GM19463 (cell line): Measurements from ENCODE around the gene DRAXIN.
A peak's percentile ranks its signal among the peaks of the same experiment; 100 is the strongest.

Source experiments
- ATAC-seq: cut with Tn5 transposase; IDR thresholded peaks from one replicate; pipeline ENCODE4 v1.9.1; 2021; ENCODE audit warnings: mild to moderate bottlenecking, moderate library complexity; ENCODE audit not compliant: unreplicated experiment

Gene DRAXIN

DNA sequence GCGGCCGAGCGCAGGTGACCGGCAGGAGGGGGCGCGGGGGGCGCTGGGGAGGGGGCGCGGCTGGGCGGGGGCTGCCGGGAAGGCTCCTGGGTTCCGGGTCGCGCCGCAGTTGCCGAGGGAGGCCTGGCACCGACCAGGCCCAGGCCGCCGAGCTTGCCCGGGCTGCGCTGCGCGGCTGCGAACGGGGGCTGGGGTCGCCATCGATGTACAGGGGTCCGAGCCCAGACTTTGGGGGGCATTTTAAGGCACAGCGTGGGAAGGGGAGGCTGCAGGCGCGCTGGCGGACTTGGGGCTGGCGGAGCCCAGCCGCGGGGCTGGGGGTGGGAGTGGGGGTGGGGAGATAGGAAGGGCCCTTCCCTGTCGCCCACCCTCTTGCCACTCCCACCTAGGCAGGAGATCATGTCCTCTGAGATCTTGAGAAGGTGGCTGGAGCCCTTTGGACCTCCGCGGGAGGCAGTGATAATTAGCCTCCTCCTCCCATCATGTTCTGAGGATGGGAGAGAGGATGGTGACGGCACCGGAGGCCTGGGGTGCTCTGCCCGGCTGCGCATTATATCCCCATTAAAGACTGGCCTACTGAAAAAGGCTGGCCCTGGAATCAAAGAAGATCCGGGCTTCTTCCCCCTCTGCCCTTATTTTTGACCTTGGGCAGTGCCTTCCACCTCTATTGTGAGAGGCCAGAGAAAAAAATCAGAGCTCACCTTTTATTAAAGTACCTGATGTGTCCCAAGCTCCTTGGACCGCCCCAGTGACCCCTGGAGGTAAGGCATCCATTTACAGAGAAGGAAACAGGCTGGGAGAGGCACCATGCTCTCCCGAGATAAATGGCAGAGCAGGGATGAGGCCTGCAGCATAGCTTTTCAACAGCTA lies 36.3 kb upstream of the DRAXIN start:
- peak; percentile 23 for ATAC-seq

DNA sequence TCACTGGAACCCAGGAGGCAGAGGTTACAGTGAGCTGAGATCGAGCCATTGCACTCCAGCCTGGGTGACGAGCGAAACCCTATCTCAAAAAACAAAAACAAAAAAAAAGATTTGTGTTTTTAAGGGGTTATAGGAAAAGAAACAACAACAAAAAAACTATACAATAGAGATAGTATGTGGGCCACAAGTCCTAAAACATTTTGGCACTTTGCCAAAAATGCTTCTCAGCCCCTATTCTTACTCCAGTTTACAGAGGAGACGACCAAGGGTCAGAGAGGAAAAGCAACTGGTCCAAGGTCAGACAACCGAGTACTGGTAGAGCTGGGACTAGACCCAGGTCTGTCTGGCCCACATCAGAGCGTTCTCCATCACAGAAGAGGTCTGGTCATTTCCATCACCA lies 33.9 kb upstream of the DRAXIN start:
- ATAC-seq = no peak

DNA sequence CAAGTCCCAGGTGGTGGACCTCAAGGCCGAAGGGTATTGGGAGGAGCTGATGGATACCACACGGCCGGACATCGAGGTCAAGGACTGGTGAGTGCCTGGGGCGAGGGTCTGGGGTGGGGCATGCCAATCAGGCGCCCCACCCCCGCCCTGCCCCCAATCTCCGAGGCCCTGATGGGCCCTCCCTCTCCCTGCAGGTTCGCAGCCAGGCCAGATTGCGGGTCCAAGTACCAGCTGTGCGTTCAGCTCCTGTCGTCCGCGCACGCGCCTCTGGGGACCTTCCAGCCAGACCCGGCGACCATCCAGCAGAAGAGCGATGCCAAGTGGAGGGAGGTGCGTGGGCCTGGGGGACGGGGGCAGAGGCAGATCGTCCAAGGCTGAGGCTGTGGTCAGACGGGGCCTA lies 33.0 kb upstream of the DRAXIN start:
- ATAC-seq = no peak

DNA sequence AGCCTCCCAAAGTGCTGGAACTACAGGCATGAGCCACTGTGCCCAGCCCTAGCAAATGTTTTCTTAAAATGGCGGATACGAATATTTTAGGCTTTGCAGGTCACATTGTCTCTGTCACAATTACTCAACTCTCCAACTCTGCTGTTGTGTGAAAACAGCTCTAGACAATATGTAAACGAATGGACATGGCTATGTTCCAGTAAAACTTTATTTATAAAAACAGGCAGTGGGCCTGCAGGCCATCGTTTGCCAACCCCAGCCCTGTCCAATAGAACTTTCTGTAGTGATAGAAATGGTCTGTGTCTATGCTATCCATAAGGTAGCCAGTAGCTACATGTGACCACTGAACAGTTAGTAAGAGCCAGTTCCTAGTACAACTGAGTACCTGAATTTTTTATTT lies 31.8 kb upstream of the DRAXIN start:
- no peak for ATAC-seq

DNA sequence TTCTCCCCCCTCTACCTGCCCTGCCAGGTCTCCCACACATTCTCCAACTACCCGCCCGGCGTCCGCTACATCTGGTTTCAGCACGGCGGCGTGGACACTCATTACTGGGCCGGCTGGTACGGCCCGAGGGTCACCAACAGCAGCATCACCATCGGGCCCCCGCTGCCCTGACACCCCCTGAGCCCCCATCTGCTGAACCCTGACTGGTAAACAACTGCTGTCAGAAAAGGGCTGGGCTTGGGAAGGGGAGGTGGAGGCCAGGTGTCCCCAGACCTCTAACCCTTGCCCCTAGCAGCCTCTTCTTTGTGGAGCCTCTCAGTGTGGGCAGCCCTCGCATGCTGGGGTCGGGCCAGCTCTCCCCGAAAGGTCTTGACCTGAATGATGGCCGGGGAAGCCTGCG lies 30.4 kb upstream of the DRAXIN start:
- ATAC-seq = no peak

DNA sequence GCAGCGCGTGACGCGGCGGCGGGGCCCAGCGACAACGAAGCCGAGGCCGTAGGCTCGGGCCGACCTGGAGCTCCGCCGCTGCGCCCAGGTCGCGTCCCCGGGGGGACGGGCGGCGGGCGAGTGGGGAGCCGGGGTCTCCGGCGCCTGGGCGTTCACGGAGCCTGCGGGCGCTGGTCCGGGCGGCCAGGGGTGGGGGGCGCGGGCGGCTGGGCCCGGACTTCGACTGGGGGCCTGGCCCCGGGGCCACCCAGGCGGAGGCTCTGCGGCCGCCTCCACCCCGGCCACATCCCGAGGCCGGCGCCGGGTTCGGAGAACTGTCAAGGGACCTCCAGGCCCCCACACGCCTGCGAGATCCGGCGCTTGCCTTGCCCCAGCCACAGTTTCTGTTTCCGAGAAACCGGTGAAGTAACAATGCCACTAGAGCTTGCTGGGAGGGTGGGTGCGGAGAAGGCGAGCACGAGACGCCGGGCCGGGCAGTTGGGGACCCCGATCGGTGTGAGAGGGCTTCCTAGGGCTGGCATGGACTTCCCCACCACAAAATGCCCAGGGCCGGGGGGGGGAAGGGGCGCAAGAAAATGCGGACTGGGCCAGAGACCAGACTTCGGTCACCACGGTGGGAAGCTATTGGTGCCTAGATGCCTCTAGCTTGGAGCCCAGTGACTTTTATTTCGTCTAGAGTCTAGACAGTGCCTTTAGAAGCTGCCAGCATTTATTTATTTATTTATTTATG lies 27.0 kb upstream of the DRAXIN start:
- peak; percentile 49 for ATAC-seq

DNA sequence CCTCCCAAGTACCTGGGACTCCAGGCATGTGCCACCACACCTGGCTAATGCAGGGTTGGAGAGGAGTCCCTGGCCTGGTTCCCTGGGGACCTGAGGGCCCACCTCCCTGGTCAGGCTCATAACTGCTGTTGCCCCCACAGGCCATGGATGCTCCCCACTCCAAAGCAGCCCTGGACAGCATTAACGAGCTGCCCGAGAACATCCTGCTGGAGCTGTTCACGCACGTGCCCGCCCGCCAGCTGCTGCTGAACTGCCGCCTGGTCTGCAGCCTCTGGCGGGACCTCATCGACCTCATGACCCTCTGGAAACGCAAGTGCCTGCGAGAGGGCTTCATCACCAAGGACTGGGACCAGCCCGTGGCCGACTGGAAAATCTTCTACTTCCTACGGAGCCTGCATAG lies 23.0 kb upstream of the DRAXIN start:
- ATAC-seq = no peak

DNA sequence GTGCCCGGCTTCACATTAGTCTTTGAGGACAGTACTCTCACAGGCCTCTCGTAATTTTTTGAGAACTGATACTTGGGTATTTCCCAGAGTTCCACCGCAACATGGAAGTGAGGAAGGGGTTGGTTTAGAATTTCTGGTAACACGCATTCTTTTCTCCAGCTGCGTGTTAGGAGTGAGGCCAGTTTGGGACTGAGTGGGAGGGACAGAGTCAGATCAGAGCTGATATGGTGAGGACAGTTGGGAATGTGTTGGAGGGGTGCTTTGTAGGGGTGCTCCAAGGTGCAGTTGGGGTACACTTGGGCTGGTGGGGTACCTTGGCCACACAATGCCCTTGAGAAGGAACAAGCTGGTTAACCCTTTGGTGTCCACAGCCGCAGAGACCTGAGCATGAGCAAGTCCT lies 20.8 kb upstream of the DRAXIN start:
- no peak for ATAC-seq

DNA sequence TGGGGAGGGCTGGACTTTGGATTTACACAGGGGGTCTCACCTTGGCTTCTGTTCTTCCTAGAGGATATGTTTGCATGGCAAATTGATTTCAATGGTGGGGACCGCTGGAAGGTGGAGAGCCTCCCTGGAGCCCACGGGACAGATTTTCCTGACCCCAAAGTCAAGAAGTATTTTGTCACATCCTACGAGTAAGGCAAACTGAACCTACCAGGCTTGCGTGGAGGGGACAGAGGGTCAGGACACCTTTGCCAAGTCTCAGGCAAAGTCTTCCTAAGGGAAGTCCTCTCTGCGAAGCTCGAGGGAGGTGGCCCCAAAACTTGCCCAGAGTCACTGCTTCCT lies 20.3 kb upstream of the DRAXIN start:
- no peak for ATAC-seq

DNA sequence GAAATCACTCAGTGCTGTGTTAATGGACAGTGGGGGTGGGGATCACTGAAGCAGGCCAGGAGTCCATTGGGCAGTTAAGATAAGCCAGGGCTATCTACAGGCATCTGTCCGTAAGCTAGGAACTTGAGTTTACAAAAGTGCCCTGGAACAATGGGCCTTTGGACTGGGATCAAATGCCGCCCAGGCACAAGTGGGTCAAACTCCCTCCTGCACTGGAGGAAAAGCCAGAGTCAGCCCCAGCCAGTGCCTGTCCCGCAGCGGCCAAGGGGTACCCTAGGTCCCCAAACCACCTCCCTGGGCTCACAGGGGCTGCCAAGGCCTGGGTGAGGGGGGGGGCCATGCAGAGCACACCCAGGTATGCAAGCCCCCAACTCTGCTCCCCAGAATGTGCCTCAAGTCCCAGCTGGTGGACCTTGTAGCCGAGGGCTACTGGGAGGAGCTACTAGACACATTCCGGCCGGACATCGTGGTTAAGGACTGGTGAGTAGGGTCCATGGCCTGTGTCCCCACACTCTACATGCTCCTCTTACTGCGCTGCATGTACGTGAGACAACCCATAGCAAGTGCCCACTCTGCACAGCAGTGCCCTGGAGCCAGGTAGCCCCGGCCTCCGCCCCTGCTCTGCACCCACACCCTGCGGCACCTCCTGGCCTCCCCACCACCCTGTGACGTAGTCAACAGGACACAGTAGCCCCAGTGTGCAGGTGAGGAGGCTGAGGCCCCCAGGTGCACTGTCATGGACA lies 19.8 kb upstream of the DRAXIN start:
- no peak for ATAC-seq

DNA sequence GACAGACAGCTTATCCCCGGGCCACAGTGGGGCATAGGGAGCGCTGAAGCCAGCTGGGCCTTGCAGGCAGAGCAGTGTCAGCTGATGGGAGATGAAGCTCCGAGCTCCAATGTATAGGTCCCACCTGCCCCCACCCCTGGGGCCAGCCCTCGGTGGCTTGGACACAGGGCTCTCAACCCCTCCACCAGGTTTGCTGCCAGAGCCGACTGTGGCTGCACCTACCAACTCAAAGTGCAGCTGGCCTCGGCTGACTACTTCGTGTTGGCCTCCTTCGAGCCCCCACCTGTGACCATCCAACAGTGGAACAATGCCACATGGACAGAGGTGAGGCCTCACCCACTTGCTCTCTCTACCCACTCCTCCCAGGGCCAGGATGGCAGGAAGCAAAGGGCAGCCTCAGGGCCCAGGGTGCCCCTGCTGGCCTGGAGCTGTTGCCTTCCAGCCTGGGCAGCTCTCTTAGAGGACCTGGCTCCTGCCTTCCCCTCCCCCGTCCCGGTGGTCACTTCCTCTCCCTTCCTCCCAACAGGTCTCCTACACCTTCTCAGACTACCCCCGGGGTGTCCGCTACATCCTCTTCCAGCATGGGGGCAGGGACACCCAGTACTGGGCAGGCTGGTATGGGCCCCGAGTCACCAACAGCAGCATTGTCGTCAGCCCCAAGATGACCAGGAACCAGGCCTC lies 18.3 kb upstream of the DRAXIN start:
- ATAC-seq = no peak

DNA sequence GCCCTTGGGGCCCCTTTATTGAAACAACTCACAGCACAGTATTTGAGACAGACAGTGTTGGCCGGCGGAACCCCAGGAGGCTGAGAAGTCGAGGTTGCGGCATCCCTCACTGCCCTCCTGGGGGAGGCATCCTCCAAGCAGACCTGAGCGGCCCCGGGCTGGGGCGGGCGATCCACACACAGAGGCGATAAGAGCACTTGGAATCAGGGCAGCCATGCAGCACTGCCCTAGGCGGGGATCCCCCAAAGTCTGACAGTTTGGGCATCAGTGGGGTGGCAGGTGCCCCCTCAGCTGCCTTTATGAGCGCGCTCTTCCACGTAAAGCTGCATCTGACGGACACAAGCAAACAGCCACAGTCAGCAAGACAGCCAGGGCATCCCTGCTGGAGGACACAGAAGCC lies 17.0 kb upstream of the DRAXIN start:
- ATAC-seq = no peak

DNA sequence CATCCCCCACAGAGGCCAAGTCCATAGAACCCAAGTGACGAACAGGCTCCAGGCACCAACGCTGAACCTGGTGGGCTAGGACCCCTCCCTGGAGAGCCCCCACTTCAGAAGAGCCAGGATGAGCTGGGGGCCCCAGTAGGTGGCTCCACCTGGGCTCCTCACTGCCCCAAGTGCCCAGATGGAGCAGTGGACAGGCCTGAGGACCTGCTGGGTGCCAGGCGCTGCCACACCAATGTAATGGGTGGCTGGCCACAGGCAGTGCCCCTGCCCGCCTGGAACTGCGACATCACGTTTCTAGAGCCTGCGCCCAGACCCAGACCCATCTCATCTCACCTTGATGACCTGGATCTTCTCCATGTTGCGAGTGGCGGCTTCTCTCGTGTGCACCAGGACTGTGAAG lies 16.2 kb upstream of the DRAXIN start:
- no peak for ATAC-seq

DNA sequence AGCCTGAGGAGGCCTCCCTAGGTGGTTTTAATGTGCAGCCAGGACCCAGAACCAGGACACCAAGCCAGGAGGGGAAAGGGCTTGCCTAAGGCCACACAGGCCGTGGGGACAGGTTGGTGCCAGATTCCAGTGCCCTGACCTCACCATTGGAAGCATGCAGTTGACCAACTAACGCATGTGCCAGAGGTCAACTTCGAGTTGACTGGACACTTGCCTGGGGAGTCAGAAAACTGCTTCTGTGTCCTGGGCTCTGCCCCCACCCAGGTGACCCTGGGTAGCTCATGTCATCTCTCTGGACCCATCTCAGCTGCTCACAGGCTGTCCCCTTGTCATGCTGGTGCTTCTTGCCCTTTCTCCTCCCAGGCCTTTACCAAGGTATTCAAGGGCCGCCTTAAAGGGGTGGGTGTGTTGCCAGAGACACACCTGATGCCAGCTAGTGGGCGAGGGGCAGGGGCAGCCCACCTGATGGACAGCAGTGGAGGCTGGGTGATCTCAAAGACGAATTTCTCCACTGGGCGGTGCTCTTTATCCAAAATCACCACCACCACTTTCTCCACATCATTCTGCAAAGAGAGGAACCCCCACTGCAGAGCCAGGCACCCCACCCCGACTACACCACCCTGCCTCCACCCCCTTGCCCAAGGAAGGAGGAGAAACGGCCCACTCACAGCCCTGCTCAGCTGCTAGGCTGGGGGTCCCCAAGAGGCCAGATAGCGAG lies 15.0 kb upstream of the DRAXIN start:
- no peak for ATAC-seq

DNA sequence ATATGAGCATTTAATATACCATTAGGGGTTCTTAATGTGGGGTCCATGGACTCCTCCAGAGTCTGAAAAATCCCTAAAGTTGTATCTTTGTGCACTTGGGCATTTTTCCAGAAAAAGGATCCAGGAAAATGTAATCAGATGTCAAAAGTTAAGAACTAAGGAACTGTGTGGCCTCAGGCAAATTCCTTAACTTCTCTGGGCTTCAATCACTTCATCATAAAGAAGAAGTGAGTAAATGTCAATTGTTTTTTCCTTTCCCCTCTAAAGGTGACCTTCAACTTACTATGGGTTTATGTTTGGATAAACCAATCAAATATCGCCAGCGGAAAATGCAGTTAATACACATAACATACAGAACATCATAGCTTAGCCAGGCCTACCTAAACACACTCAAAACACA lies 13.1 kb upstream of the DRAXIN start:
- ATAC-seq = no peak

DNA sequence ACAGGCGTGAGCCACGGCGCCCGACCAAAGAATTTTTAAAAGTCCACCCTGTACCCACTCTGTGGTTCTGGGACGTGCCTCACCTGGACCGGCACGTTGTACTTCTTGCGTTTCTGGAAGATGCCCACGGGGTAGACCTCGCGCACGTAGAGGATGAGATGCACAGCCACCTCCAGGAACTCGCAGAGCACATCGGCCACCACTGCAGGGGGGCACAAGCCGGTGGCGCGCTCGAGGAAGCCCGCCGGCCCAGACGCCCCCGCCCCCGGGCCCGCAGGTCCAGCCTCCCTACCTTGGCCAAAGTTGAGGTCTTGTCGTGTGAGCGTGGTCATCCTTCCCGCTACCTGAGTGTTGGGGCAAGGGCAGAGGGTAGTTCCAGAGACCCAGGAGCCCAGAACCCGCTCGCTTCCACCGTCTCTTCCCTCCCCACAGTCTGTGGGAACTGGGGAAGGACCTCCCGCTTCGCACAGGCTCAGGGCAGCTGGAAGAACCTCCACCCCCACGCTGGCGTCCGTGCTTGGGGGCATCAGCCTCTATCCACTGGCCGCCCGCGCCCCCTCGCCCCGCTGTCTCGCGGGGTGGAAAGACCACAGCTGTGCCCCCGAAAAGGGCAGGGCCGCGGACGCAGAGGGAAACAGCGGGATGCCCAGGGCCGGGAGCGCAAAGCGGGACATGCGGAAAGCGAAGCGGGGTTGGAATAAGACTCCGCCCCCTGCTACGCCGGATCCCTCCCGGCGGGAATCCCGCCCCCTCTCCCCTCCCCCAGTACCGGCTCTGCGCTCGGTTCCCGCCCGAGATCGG lies 11.0 kb upstream of the DRAXIN start:
- peak; percentile 13 for ATAC-seq

DNA sequence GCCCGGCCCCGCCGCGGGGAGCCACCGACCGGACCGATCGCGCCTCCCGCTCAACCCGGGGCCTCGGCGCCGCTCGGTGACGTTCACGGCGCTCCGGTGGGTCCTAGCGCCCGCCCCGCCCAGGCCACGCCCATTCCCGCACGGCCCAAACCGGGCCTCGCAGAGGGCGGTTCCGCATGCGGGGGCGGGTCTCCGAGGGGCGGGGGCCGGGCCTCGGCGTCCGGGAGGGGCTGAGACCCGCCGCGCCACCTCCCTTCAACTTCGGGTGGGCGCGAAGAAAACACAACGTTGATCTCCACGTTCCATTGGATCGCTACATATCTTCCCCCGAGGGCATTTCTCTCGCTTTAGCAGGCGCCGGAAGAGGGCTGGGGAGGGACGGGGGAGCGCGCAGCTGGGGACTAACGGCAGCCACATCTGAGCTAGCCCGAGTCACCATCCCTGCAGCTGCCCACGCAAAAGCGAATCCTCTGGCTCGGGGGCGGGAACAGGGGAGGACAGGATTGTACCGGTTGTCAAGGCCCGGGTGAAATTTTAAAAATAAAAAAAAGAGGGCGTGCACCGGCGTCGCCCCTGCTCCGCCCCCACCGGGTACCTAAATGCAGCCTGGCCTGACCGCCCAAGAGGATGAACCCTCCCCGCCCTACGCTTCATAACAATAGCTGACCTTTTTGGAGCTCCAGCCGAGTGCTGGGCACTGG lies 10.3 kb upstream of the DRAXIN start, which contains the start of gene MAD2L2:
Gene MAD2L2 (minus strand): TSS at position 78 of the 701 bp plus-strand sequence. CDS start 547 bp downstream, outside the sequence.
- peak; percentile 90 for ATAC-seq

DNA sequence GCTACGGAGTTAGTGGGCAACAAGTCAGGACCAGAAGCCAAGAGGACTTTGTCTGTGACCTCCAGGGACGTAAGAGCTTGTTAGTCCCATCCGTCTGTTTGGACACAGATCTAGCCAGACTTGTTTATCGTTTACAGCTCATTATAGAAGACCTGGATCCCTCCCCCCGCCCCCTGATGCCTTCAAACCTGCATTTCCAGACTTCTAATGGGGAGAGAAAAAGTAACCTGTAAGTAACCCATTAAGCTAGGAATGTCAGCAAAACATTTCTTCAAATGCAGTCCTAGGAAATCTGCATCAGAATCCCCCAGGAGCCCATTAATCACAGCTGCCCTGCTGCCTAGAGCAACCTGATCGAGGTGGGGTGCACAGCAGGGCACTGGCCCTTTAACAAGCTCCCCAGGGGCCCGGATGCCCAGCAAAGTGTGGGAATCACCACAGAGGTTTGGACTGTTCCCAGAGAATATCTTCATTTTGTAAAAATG lies 9.2 kb upstream of the DRAXIN start:
- ATAC-seq = no peak

DNA sequence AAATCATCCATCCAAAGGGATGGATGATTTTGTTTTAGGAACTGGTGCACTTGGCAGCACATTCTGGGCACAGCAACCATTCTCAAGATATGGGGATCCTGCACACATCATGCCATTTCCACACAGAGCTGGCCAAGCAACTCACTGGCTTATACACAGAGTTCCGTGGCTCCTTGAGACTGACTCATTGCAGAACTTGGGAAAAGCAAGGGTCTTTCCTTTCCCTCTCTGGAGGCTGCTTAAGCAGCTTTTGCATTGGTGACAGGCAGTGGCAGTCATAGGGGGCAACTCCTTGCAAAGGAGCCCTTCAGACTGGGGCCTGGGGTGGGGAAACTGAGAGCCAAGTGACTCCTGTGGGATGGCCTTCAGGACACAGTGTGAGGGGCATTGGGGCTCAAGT lies 8.7 kb upstream of the DRAXIN start:
- no peak for ATAC-seq
